GM12878 (cell line): ENCODE measurements around the gene NHSL2. TPM values are rescaled to one million over a fixed set of nuclear protein-coding genes. Genes with fewer than 3 reads are reported as not detected.

ENCODE experiments used
- ATAC-seq: fragments of 200-7000 bp; cut with Tn5 transposase; 3 replicates; pipeline ENCODE4 v1.9.1; 2020; ENCODE audit warnings: mild to moderate bottlenecking, moderate library complexity
- BruUV-seq: library from RNA; stranded (reverse); fragments of 400-500 nt; replicated peaks from 2 replicates; lab custom pipeline; 2021; lab: Mats Ljungman, UMichigan
- CTCF ChIA-PET: fragments of 300-600 bp; sonication (Branson Sonifier 250); formaldehyde crosslinking; extraction: SDS; loops from one replicate; lab custom pipeline; 2021; ENCODE audit warnings: inconsistent platforms; lab: Yijun Ruan, JAX
- POLR2A ChIA-PET: fragments of 350-600 bp; formaldehyde crosslinking; extraction: SDS; loops from one replicate; lab custom pipeline; 2021; ENCODE audit warnings: inconsistent platforms; lab: Charles Lee
- RAD21 ChIA-PET: fragments of 300-600 bp; sonication (Branson Sonifier 250); formaldehyde crosslinking; loops from one replicate; lab custom pipeline; 2023; ENCODE audit warnings: antibody characterized with exemption; ENCODE audit not compliant: unreplicated experiment; lab: Charles Lee
- SMC1A ChIA-PET: fragments of 300-600 bp; sonication (Branson Sonifier 250); formaldehyde crosslinking; loops from one replicate; lab custom pipeline; 2023; ENCODE audit not compliant: unreplicated experiment, uncharacterized antibody; lab: Charles Lee
- DNase-seq: peaks from one replicate; pipeline ENCODE4 v3.0.0-alpha.2; 2011; ENCODE audit warnings: low read depth, low spot score
- FAIRE-seq: peaks from 3 replicates; lab custom pipeline; 2011; peaks lifted over from hg19 to GRCh38; lab: Jason Lieb, UNC
- H2AFZ ChIP-seq: 2 replicates; pipeline ENCODE4 v1.6.0; 2011; ENCODE audit warnings: low read depth, low read length, control low read depth; ENCODE audit not compliant: control insufficient read depth
- H3K27ac ChIP-seq: 2 replicates; pipeline ENCODE4 v1.5.1; 2011; ENCODE audit warnings: control low read depth; ENCODE audit not compliant: control insufficient read depth, insufficient read depth
- H3K27me3 ChIP-seq, 2 experiments: replicated peaks in 1 of 2; 2 replicates each; pipeline versions ENCODE4 v1.6.0 to v1.6.1; 2011; ENCODE audit warnings: low read length in 1 of 2; ENCODE audit not compliant: control insufficient read depth in 2 of 2, insufficient read depth in 2 of 2
- H3K36me3 ChIP-seq, 2 experiments: 2 replicates each; pipeline ENCODE4 v1.5.1; 2011; ENCODE audit warnings: low read length in 1 of 2; ENCODE audit not compliant: control insufficient read depth in 2 of 2, insufficient read depth in 2 of 2
- H3K4me1 ChIP-seq: 2 replicates; pipeline ENCODE4 v1.6.1; 2011; ENCODE audit warnings: mild to moderate bottlenecking, low read length, moderate library complexity, mixed read lengths; ENCODE audit not compliant: control insufficient read depth, insufficient read depth
- H3K4me2 ChIP-seq: 2 replicates; pipeline ENCODE4 v1.6.0; 2011; ENCODE audit warnings: control low read depth; ENCODE audit not compliant: control insufficient read depth, insufficient read depth
- H3K4me3 ChIP-seq: fragments of 200-600 bp; sonication (generic); 2 replicates; pipeline ENCODE4 v1.5.1; 2016
- H3K79me2 ChIP-seq: 2 replicates; pipeline ENCODE4 v1.6.0; 2011; ENCODE audit warnings: low read length; ENCODE audit not compliant: control insufficient read depth, insufficient read depth
- H3K9ac ChIP-seq: 2 replicates; pipeline ENCODE4 v1.8.0; 2011; ENCODE audit warnings: low read length, control low read depth, mixed read lengths; ENCODE audit not compliant: control insufficient read depth, insufficient read depth
- H3K9me3 ChIP-seq: replicated peaks from 3 replicates; pipeline ENCODE4 v1.5.1; 2011; ENCODE audit warnings: mild to moderate bottlenecking, low read length; ENCODE audit not compliant: control insufficient read depth, insufficient read depth
- H4K20me1 ChIP-seq: 2 replicates; pipeline ENCODE4 v1.6.0; 2011; ENCODE audit not compliant: control insufficient read depth, insufficient read depth
- ASH2L ChIP-seq: fragments of 300-600, 200-600 bp; sonication (generic); IDR thresholded peaks from 2 replicates; pipeline ENCODE4 v1.6.1; 2017; ENCODE audit warnings: low read depth, mild to moderate bottlenecking, borderline replicate concordance
- CEBPZ ChIP-seq: fragments of 150-350 bp; IDR thresholded peaks from 2 replicates; pipeline ENCODE4 v1.6.1; 2016; ENCODE audit warnings: low read depth, low read length
- CREM ChIP-seq: IDR thresholded peaks from 2 replicates; pipeline ENCODE4 v1.6.1; 2014; ENCODE audit warnings: antibody characterized with exemption, low read depth
- DPF2 ChIP-seq: fragments of 450-650 bp; IDR thresholded peaks from 2 replicates; pipeline ENCODE4 v1.6.1; 2017; ENCODE audit warnings: mild to moderate bottlenecking
- ELK1 ChIP-seq: IDR thresholded peaks from 2 replicates; pipeline ENCODE4 v1.6.1; 2012; ENCODE audit warnings: low read depth, low read length, improper control_type of control experiment
- HCFC1 ChIP-seq: fragments of 150-350 bp; IDR thresholded peaks from 2 replicates; pipeline ENCODE4 v1.6.1; 2014; ENCODE audit warnings: low read length
- HDGF ChIP-seq: fragments of 450-650 bp; IDR thresholded peaks from 2 replicates; pipeline ENCODE4 v1.6.1; 2016; ENCODE audit warnings: antibody characterized with exemption
- KAT2A ChIP-seq: conservative IDR thresholded peaks from 2 replicates; pipeline ENCODE4 v1.6.1; 2011; ENCODE audit warnings: low read depth, low read length; ENCODE audit not compliant: control insufficient read depth
- KDM1A ChIP-seq: fragments of 200-600 bp; sonication (generic); IDR thresholded peaks from 2 replicates; pipeline ENCODE4 v1.6.1; 2016; ENCODE audit warnings: borderline replicate concordance
- LARP7 ChIP-seq: fragments of 450-650 bp; IDR thresholded peaks from 2 replicates; pipeline ENCODE4 v1.6.1; 2017; ENCODE audit warnings: mild to moderate bottlenecking
- MYB ChIP-seq: fragments of 150-350 bp; IDR thresholded peaks from 2 replicates; pipeline ENCODE4 v1.6.1; 2014; ENCODE audit warnings: mild to moderate bottlenecking, low read depth, low read length, borderline replicate concordance
- NR2F1 ChIP-seq: fragments of 450-650 bp; conservative IDR thresholded peaks from 2 replicates; pipeline ENCODE4 v1.6.1; 2017; ENCODE audit warnings: mild to moderate bottlenecking
- POLR2AphosphoS2 ChIP-seq: IDR thresholded peaks from 2 replicates; pipeline ENCODE4 v1.6.1; 2011; ENCODE audit warnings: low read depth, mild to moderate bottlenecking, low read length, improper control_type of control experiment, moderate library complexity
- RB1 ChIP-seq: fragments of 450-650 bp; formaldehyde crosslinking; IDR thresholded peaks from 2 replicates; pipeline ENCODE4 v1.6.1; 2017; ENCODE audit warnings: mild to moderate bottlenecking, borderline replicate concordance
- SIX5 ChIP-seq: IDR thresholded peaks from 2 replicates; pipeline ENCODE4 v1.6.1; 2011; ENCODE audit warnings: mild to moderate bottlenecking, low read depth, low read length, moderate library complexity; ENCODE audit not compliant: severe bottlenecking
- SMAD5 ChIP-seq: IDR thresholded peaks from 2 replicates; pipeline ENCODE4 v1.6.1; 2016; ENCODE audit warnings: antibody characterized with exemption, low read depth
- ZBED1 ChIP-seq: IDR thresholded peaks from 2 replicates; pipeline ENCODE4 v1.6.1; 2016; ENCODE audit warnings: borderline replicate concordance
- ZBTB33 ChIP-seq: fragments of 450-650 bp; IDR thresholded peaks from 2 replicates; pipeline ENCODE4 v1.6.1; 2017; ENCODE audit warnings: mild to moderate bottlenecking
- WGBS: methylation state at CpG from one replicate; pipeline ENCODE4 v1.1.6; 2016; ENCODE audit warnings: low lambda C conversion rate; ENCODE audit not compliant: insufficient replicate concordance, insufficient coverage; ENCODE audit errors: missing lambda C conversion rate; 5-methylcytosine and 5-hydroxymethylcytosine counted together
- in situ Hi-C: fragments of 300-500 bp; cut with MboI; formaldehyde crosslinking; loops from 9 replicates; pipeline ENCODE4 v1.14.3; 2018; ENCODE audit warnings: mixed read lengths
- intact Hi-C: fragments of 100-400 bp; cut with micrococcal nuclease; formaldehyde crosslinking; loops from one replicate; pipeline ENCODE4 v1.14.2; 2022; ENCODE audit not compliant: unreplicated experiment
- polyA plus RNA-seq, 11 experiments: library from polyadenylated mRNA; depleted of rRNA in 4 of 11; unstranded in 6 of 11; stranded (reverse) in 5 of 11; fragments of >200 nt; fragmentation: Nextera tagmentation in 4 of 11; fragmentation: Illumina TruSeq in 1 of 11; extraction: Ambion mirVana in 4 of 11; extraction: Trizol in 1 of 11; gene quantifications; 1 replicate in 1 of 11; 2 replicates in 10 of 11; pipeline versions ENCODE4 v1.2.1 to v1.2.3, GENCODE V29; 2011 to 2016; ENCODE audit warnings: inconsistent platforms in 2 of 11, missing spikeins in 2 of 11, low read depth in 1 of 11
- total RNA-seq, 4 experiments: library from RNA; depleted of rRNA in 3 of 4; stranded (reverse); fragments of >200 nt in 3 of 4; fragmentation: Illumina TruSeq in 1 of 4; extraction: Trizol in 1 of 4; gene quantifications; 2 replicates each; pipeline versions ENCODE4 v1.2.1 to v1.2.3, GENCODE V29; 2013 to 2021

The NHSL2 gene
- total and polyA plus RNA-seq, 10 of the 15 experiments (the other 5 are each of a cell fraction or from before 2014, with no cell fraction given) = 0.05 to 0.53 (median 0.07) TPM; not detected in 2

GRCh38 chrX:72037601-72038000, 127.0 kb downstream of the NHSL2 start:
- ATAC-seq (no peak), FAIRE-seq (no peak), DNase-seq (no peak)
- no peaks in the 10 kb centered on the region for H3K36me3 ChIP-seq
- no peak overlapping the region for H3K4me2 ChIP-seq
- no peak overlapping the region for H3K9ac ChIP-seq
- H2AFZ ChIP-seq = no peak overlapping the region
- H3K4me1 ChIP-seq = no peaks in the 10 kb centered on the region
- RAD21 ChIA-PET = no interaction called here
- in situ Hi-C loops (no loop called here), intact Hi-C loops (no loop called here)
- CTCF ChIA-PET = interaction anchor here (0.6 to 1.6 kb wide), 2 partner anchors 16 to 43 kb away, joined by 3 to 4 read pairs; no protein-coding TSS in a partner anchor
- no peaks in the 10 kb centered on the region for H3K79me2 ChIP-seq
- H3K9me3 ChIP-seq = no peaks in the 10 kb centered on the region; the same call in 2 of the 3 replicates
- SMC1A ChIA-PET = no interaction called here
- H3K4me3 ChIP-seq = no peak overlapping the region
- no TSS peak for BruUV-seq
- WGBS = 0% methylated on average over 2 of the region's 2 CpGs
- H3K27me3 ChIP-seq = no peaks in the 10 kb centered on the region
- no peak overlapping the region for H3K27ac ChIP-seq
- TF ChIP-seq SIX5 = no peak
- TF ChIP-seq RB1 = no peak
- TF ChIP-seq ZBED1 = no peak
- no peak for TF ChIP-seq POLR2AphosphoS2
- TF ChIP-seq SMAD5 = no peak
- TF ChIP-seq DPF2 = no peak
- TF ChIP-seq LARP7 = no peak
- TF ChIP-seq HCFC1 = no peak
- TF ChIP-seq ELK1 = no peak
- TF ChIP-seq KAT2A = no peak
- no peak for TF ChIP-seq KDM1A
- no peak for TF ChIP-seq ZBTB33
- no peak for TF ChIP-seq CREM
- TF ChIP-seq NR2F1 = no peak
- TF ChIP-seq MYB = no peak
- TF ChIP-seq CEBPZ = no peak
- TF ChIP-seq ASH2L = no peak
- TF ChIP-seq HDGF = no peak
- no peaks in the 10 kb centered on the region for H4K20me1 ChIP-seq
- POLR2A ChIA-PET = no interaction called here
